Stimulated activated CD8-positive, alpha-beta memory T cell treated with anti-CD3 and anti-CD28 coated beads, Interleukin-2, amount 100 ng/mL, for 1 hour (primary cell): ENCODE results near the gene KCNQ1.

Experiments
- DNase-seq, 2 donors: peaks; one replicate each; pipeline ENCODE4 v3.0.0-alpha.2; 2020; ENCODE audit warnings: low read depth in 2 of 2

Gene KCNQ1

GRCh38 chr11:2883979-2884815, 439.4 kb downstream of the KCNQ1 start:
- no peak for DNase-seq

GRCh38 chr11:2885017-2885677, 440.3 kb downstream of the KCNQ1 start:
- DNase-seq: no peak

- peak; percentile 67 to 72 for DNase-seq
Observed at GRCh38 chr11:2885678-2886081, 440.9 kb downstream of the KCNQ1 start, which contains the start of gene CDKN1C. Gene CDKN1C, minus strand, starts transcription at chr11:2885775. Its CDS starts 319 bp downstream, at chr11:2885456.

- DNase-seq: no peak
Observed at GRCh38 chr11:2886191-2886894, 441.5 kb downstream of the KCNQ1 start.

GRCh38 chr11:2886936-2887335, 442.1 kb downstream of the KCNQ1 start:
- DNase-seq: no peak

GRCh38 chr11:2887515-2888195, 442.8 kb downstream of the KCNQ1 start:
- no peak for DNase-seq

GRCh38 chr11:2888266-2888968, 443.6 kb downstream of the KCNQ1 start:
- DNase-seq: peak; percentile 74 to 78

GRCh38 chr11:2889362-2890273, 444.8 kb downstream of the KCNQ1 start:
- DNase-seq: no peak

- no peak for DNase-seq
Observed at GRCh38 chr11:2890466-2891294, 445.9 kb downstream of the KCNQ1 start.

GRCh38 chr11:2891326-2892214, 446.8 kb downstream of the KCNQ1 start:
- DNase-seq: no peak

- DNase-seq: no peak
Observed at GRCh38 chr11:2892215-2892966, 447.6 kb downstream of the KCNQ1 start.

GRCh38 chr11:2892967-2893528, 448.2 kb downstream of the KCNQ1 start:
- no peak for DNase-seq

- no peak for DNase-seq
Observed at GRCh38 chr11:2893935-2894334, 449.1 kb downstream of the KCNQ1 start.

- DNase-seq: no peak
Observed at GRCh38 chr11:2896047-2896446, 451.2 kb downstream of the KCNQ1 start.

GRCh38 chr11:2897048-2897447, 452.2 kb downstream of the KCNQ1 start:
- no peak for DNase-seq

GRCh38 chr11:2898366-2899079, 453.7 kb downstream of the KCNQ1 start:
- DNase-seq: peak; percentile 43 to 50
